HG03460 (cell line): ENCODE measurements around the gene HSPB8.

Experiments
- ATAC-seq: cut with Tn5 transposase; IDR thresholded peaks from one replicate; pipeline ENCODE4 v1.9.1; 2021; ENCODE audit not compliant: unreplicated experiment

The HSPB8 gene, protein sequence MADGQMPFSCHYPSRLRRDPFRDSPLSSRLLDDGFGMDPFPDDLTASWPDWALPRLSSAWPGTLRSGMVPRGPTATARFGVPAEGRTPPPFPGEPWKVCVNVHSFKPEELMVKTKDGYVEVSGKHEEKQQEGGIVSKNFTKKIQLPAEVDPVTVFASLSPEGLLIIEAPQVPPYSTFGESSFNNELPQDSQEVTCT

DNA sequence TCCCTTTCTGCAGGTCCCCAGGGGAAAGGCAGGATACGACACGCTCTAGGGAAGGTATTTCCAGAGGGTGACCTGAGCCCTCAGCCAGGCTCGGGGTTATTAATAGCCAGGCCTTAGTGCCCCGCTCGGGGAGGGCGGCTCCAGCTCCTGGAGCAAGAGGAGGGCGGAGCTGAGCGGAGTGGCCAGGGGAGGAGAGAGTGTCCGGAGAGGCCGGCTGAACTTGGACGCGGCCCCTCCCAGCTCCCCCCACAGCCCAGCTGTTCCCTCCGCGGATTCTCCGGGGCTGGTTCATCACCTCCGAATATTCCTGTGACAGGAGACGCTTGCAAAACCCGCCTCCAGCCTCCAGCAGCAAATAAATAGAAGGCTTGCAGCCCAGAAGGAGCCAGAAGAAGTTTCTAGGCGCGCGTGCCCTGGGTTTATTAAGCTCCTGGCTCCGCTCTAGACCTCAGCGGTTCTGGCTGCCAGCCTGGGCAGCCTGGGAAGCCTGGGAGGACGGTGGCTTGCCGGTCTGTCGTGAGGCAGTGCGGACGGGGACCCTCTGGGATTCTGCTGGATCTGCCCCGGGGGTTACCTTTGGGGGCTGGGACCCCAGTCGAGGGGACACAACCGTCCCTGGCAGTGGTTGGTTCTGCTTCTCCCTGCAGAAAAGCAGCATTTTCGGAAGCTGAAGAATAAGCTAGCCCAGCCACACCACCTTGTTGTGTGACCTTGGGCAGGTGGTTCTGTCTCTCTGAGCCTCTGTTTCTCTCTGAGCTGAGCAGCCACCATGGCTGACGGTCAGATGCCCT lies at the start of gene HSPB8:
TSS of gene HSPB8 (plus strand) at position 388 of the 791 bp plus-strand sequence. CDS start at position 770, 382 bp downstream.
- ATAC-seq, result no peak

DNA sequence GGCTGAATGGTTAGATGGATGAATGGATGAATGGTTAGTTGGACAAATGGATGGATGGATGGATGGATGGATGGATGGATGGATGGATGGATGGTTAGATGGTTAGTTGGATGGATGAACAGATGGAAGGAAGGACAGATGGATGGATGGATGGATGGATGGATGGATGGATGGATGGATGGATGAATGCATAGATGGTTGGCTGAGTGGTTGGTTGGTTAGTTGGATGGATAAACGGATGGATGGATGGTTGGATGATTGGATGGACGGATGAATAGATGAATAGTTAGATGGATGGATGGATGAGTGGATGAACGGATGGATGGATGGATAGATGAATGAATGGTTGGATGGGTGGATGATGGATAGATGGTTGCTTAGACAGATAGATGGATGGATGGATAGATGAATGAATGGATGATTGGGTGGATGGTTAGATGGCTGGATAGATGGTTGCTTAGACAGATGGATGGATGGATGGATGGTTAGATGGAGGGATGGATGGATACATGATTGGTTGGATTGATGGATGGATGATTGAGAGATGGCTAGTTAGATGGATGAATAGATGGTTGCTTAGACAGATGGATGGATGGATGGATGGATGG lies 48.8 kb upstream of the HSPB8 start:
- ATAC-seq, result no peak

DNA sequence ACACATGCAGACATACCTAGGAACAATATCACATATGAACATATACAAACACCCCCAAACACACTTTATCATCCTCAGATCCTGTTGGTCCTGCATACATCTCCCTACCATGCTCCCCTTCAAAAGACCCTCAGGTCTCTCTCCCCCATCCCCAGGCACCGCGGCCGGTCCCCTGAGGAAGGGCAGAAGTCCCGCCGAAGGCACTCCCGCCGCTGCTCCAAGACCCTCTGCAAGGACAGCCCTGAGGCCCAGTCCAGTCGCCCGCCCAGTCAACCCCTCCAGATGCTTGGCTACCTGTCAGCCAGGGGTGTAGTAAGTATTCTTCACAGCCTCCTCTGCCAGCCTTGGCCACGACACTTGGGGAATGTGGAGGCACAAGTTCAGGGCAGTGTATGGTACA lies 48.2 kb upstream of the HSPB8 start:
- no peak for ATAC-seq

DNA sequence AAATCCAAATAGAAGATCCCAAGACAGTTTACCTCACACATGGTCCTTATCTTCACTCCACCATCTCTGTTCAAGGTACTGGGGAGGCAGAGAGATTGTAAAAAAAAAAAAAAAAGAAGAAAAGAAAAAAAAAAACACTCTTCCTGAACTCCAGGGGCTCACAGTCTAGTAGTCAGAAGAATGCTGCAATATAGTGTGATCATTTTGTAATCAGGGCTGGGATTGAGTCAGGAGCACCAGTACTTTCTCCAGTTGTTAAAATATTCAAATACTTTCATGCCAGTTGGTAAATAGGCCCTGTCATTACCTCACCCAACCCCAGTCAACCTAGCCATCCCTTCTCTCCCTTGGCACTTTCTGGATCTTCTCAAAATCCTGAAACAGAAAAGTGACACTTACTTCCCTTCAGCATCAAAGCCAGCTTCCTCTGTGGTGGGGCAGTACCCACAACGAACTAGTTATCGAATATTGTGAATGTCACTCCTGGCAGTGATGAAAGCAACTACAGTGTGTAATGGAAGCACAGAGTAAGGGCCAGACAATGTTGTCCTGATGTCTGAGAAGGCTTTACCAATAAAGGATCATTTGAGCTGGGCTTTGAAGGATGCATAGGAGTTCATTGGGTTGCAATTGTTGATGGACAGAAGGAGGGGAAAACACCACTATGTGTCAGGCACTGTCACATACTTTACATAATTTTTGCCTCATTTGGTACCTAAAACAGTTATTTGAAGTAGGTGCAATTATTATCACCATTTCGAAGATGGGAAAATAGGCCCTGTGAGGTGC lies 44.3 kb upstream of the HSPB8 start:
- no peak for ATAC-seq

DNA sequence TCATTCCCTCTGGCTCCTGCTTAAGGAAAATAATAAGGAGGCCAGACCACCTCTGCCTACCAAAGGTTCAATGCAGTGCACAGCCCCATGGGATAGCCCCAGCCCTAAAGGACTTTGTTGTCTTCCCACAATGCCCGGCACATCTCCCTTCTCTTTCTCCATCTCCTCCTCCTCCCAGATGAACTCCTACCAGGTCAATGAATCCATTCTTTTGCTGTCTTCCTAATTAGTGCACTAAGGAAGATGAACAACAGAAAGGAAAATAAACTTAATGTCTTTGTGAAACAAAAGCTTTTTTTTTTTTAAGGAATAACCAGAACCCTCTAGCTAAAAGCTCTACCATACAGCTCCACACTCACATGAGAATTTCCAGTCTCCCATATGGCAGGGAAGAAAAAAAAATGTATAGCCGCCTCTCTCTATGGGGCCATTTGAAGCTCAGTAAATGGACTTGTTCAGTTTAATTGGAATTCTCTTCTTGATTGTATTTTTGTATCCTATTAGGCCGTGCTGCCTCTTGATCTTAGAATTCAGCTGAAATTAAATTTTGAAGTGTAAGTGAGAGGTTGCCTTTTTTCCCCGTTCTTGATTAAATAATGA lies 41.8 kb upstream of the HSPB8 start:
- no peak for ATAC-seq

DNA sequence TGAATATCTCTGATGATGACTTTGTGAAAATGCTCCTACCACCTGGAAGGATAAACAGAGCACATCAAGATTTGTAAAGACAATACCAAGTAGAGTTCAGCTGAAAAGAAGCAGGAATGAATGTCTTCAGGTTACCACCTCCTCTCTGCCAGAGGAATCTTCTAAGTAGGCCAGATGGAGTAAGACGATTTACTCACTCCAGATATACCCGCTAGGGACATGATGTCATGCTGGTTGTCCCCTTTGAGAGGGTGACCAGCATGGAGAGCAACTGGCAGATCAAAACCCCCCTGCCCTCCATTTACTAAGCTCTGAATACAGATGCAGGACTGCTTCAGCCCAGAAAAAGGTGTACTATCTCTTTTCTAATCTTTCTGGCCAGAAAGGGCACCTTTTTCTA lies 39.3 kb upstream of the HSPB8 start:
- ATAC-seq, result no peak

DNA sequence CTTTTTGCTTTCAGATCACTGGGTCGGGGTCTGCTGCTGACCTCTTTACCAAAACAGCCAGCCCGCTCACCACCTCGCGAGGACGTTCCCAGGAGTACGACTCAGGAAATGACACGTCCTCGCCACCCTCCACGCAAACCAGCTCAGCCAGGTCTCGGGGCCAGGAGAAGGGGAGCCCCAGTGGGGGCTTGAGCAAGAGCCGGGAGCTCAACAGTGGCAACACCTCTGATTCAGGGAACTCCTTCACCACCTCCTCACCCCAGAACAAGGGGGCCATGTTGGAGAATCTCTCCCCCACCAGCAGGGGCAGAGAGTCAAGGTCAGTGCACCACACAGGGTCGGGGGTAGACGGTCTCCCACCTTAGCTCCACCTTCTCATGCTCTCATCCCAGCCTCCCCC lies 33.4 kb upstream of the HSPB8 start:
- no peak for ATAC-seq

DNA sequence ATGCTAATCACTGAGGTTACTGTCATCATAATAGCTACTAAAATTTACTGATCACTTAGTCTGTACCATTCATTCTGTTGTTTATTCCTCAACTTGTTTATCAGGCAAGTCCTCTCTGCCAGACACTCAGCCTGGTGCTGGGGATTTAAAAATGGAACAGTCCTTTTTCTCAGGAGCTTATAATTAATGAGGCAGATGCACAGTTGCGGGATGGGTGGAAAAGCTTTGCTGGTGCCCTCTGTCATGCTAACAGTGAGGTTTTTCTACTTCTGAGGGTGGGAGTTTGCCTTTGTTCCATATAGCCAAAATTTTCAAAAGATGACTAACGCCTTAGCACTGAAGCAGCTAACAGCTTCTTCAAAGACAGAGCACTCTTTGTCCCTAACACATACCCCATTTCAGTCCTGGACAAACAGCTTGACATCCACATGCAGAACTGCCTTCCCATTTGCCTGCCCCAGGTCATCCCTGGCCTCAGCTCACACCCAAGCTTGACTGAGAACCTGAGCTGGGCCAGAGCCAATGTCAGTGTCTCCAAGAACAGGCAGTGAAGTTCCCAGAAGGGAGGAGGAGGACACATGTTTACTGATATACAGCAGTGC lies 30.8 kb upstream of the HSPB8 start:
- ATAC-seq, result no peak

DNA sequence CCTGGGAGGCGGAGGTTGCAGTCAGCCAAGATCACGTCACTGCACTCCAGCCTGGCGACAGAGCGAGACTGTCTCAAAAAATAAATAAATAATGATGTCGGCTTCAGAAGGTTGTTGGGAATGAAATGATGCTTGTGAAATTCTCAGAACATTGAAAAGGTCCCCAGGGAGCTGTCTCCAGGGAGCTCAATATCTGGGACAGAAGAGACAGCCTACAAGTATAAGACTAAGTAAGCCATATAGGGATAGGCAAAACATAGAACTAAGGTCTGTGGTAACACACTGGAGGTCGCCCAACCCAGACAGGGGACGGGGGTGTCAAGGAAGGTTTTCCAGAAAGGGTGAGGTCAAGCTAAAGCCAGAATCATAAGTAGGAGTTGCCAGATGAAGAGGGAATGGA lies 29.5 kb upstream of the HSPB8 start:
- no peak for ATAC-seq

DNA sequence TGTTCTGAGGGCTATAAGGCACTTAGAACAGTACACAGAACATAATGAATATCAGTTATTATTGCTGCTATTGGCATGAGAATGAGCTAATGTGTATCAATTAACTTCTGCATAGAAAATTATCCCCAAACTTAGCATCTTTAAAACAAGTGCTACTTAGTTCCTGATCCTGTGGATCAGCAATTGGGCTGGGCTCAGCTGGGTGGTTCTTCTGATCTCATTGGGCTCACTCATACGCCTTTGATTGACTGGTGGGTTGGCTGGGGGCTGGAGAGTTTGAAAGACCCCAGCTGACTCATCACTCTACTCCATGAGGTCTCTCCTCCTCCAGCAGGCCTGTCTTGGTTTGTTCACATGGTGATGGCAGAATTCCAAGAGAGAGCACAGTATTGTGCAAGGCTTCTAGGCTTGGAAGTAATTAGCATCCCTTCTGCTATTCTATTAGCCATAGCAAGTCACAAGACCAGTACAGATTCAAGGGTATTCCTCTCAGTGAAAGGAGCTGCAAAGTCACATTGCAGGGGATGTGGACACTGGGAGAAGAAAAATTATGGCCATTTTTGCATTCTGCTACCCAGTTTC lies 27.2 kb upstream of the HSPB8 start:
- ATAC-seq, result no peak

DNA sequence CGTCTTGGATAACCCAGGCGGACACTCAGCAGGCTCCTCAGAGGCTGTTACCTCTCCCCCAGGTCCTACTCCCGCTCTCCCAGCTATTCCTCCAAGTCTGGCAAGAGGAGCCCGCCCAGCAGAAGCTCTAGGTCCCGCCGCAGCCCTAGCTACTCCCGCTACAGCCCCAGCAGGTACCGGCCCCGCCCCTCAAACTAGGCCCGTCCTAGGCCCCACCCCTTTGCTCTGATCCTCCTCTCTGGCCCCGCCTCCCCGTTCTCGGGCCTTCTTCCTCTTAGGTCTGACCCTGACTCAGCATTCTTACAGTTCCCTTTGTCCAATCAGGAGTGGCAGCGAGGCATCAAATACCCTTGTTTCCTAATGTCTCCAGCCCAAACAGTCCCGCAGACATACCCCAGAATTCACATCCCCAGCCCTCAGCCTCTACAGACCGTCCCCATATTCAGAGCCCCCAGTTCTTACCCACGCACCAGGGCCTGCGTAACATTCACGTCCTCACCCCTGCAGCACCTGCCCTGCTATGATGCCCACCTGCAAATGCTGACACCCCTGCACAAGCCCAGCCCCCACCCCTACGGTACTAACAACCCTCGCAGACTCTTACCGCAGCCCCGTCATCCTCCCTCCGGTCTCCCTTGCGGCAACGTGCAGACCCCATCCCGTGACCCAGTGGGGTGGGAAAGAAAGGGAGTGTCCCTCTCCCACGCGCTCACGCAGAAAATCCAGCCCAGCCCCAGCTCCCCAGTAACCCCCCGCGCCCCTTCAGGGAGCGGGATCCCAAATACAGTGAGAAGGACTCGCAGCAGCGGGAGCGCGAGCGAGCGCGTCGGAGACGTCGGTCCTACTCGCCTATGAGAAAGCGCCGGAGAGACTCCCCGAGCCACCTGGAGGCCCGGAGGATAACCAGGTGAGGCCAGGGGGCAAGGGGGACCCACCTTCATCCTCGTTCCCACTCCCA lies 25.0 kb upstream of the HSPB8 start:
- no peak for ATAC-seq

DNA sequence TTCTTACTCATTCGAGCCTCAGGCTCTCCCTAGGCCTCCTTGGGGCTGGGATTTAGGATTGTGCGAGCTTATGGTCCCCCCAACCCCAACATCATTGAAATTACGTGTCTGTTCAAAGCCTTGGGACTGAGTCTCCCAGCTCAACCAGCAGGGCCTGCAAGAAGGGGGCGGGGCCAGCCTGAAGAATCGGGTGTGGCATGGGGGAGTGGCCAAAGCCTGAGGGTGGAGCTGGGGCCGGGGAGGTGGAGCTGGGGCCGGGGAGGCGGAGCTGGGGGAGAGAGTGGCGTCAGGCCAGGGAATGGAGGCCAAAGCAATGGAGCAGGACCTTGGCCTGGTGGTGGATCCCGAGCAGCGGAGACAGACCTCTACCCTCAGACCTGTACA lies 24.3 kb upstream of the HSPB8 start:
- ATAC-seq, result no peak

DNA sequence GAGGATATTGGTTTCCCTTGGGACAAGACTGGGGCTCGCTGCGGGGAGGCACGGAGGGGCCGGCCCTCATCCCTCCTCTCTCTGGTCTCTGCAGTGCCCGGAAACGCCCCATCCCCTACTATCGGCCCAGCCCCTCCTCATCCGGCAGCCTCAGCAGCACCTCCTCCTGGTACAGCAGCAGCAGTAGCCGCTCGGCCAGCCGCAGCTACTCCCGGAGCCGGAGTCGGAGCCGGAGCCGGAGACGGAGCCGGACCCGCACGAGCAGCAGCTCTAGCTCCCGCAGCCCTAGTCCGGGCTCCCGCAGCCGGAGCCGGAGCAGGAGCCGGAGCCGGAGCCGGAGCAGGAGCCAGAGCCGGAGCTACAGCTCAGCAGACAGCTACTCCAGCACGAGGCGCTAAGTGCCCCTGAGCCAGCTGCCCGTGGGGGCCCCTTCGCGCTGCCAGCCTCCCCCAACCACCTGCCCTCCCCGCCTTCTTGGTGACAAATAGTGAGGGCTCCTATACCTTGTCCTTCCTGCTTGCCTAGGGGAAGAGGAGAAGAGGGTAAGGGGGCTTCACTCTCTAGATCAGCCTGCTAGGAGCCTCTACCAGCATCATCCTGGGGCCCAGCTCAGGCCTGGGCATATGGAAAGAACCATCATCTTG lies 22.2 kb upstream of the HSPB8 start:
- no peak for ATAC-seq

DNA sequence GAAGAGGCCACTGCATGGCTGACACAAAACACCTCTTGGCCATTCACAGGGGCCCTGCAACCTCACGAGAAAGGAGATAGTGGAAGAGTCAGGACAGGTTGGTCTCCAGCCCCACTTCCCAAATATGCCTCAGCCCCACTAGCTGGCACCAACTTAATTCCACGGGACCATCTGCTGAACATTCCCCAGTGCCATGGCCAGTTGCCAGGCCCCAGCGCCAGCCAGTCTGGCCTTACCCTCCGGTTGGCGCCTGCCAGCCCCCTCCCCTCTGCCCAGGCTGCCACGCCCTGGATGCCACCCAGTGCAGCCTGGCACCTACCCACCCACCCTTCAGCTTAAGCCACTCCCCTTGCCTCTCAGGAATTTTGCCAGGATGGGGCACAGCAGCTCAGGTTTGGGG lies 21.2 kb upstream of the HSPB8 start:
- no peak for ATAC-seq

DNA sequence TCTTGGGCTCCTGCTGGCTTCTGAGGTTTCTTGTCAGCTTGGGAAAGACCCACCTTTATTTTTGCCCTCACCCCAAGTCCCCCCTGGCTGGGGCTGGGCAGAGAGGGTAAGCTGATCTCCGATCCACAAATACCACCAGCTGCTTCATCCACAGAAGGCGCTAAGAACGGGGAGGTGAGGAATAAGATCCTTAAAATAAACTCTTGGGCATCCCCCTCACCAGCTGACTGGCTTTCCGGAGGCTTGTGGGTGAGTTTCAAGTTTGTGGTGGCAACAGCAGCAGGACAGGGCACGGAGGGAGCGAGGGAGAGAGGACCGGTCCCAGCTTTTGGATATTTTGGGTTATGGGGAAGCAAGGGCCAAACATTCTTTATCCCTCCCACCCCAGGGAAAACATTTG lies 20.8 kb upstream of the HSPB8 start:
- no peak for ATAC-seq

DNA sequence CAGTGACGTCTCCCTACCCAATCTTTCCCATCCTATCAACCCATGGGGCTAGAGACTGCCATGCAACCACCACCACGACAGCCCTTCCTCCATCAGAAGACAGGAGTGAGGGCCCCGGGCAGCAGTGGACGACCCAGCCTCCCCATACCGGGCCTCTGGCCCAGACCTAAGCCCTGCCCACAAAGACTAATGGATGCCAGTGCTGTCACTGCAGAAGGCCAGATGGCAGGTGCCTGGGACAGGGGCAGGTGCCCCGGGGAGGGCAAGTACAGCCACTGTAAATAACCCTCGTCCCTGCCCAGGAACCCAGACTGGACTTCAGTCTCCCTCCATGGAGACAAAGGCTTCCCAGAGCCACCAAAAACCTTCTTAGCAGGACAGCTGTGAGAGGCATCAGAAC lies 20.3 kb upstream of the HSPB8 start:
- no peak for ATAC-seq

DNA sequence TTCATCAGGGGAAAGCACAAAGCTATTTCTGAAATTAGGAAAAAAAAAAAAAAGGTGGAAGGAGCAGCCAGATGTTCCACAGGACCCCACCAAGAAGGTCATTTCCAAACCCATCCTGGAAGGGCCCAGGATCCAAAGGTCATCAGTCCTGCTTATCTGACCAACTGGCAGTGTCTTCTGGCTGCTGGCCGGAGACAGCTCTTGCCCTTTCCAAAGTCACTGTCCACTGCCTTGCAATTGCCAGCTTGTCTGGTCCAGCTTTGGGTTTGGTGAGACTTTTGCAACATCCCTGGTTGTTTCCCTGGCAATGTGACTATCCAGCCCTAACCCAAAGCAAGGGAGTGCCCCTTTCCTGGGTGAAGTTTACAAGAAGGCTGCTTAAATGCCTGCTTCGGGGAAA lies 18.9 kb upstream of the HSPB8 start:
- no peak for ATAC-seq

DNA sequence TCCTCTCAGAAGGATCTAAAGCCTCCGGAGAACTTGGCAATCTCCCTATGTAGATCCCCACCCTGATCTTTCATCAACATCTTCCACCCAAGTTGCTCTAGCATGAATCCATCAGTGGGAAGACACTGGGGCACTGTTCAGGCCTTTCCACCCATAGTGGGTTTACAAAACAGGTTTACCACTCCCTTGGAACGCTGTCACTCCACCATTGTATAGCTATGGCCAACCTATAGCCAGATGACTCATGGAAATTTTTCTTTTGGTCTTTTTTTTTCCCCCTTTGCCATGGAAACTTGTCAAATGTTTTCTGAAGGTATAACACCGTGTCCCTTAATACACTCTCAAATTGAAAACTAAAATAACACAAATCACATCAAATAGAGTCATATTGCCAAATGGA lies 10.8 kb upstream of the HSPB8 start:
- ATAC-seq, result no peak

DNA sequence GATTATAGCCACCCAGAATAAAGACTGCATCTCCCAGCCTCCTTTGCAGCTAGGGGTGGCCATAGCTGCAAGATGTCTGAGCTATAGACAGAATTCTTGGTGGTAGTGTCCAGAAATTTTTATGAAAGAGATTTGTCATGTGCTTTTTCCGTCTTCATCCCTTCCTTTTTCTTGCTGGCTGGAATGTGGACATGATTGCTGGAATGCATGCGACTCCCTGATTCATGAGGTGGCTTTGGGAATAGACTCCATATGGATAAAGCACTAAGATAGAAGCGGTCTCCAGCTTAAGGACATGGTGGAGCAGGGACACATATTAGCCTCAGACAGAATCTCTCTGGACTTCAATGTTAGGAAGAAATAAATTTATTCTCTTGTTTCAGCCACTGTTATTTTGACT lies 10.0 kb upstream of the HSPB8 start:
- no peak for ATAC-seq
